Body of pancreas (tissue), 4 donors: ENCODE measurements around the gene CLDN12. TPM values are rescaled to one million over a fixed set of nuclear protein-coding genes. Genes with fewer than 3 reads are reported as not detected.

Experiments used
- ATAC-seq: fragments of 150-250 bp; one replicate; pipeline ENCODE4 v1.9.1; 2016
- DNase-seq, 4 donors: peaks; one replicate each; pipeline ENCODE4 v3.0.0-alpha.2; 2019
- H3K27ac ChIP-seq, 4 donors: fragments of 200-600 bp; sonication (generic); 1 replicate in 3 of 4; 2 replicates in 1 of 4; pipeline versions ENCODE4 v1.5.1 to v1.6.1; 2016 to 2019; ENCODE audit warnings: mild to moderate bottlenecking in 1 of 4, mixed read lengths in 1 of 4, moderate library complexity in 1 of 4
- H3K27me3 ChIP-seq, 2 donors: fragments of 200-600 bp; sonication (generic); one replicate each; pipeline ENCODE4 v1.6.0; 2016; ENCODE audit warnings: mild to moderate bottlenecking in 1 of 2
- H3K36me3 ChIP-seq, 2 donors: fragments of 200-600 bp; sonication (generic); replicated peaks in 1 of 2; 2 replicates each; pipeline ENCODE4 v1.5.1; 2016; ENCODE audit warnings: low read depth in 2 of 2; ENCODE audit not compliant: insufficient read depth in 1 of 2
- H3K4me1 ChIP-seq: fragments of 200-600 bp; sonication (generic); one replicate; pipeline ENCODE4 v1.6.0; 2016
- H3K4me3 ChIP-seq, 2 donors: fragments of 200-600 bp; sonication (generic); 1 replicate in 1 of 2; 2 replicates in 1 of 2; pipeline ENCODE4 v1.5.1; 2016 to 2019
- H3K9me3 ChIP-seq, 3 donors: fragments of 200-600 bp; sonication (generic); 1 replicate in 2 of 3; 2 replicates in 1 of 3; pipeline ENCODE4 v1.5.1; 2016
- POLR2A ChIP-seq, 3 donors: fragments of 450-650 bp; IDR thresholded peaks; one replicate each; pipeline ENCODE4 v1.6.1; 2016; ENCODE audit warnings: antibody characterized with exemption in 3 of 3, mild to moderate bottlenecking in 2 of 3
- WGBS, 2 donors: methylation state at CpG; one replicate each; pipeline ENCODE4 v1.1.5; 2017; 5-methylcytosine and 5-hydroxymethylcytosine counted together
- intact Hi-C: fragments of 100-400 bp; cut with DNase I; formaldehyde crosslinking; loops from one replicate; pipeline ENCODE4 v1.15.1; 2023
- total RNA-seq, 2 donors: library from RNA; depleted of rRNA; stranded (reverse); fragments of >200 nt; gene quantifications; one replicate each; pipeline ENCODE4 v1.1.0, GENCODE V29; 2016
- TF ChIP-seq, protein P1 (sequence below), 7 experiments: fragments of 450-650 bp in 4 of 7; fragments of 200-600 bp in 3 of 7; sonication (generic) in 3 of 7; IDR thresholded peaks; one replicate each; pipeline ENCODE4 v1.5.1; 2016 to 2019; ENCODE audit warnings: antibody characterized with exemption in 7 of 7

The CLDN12 gene
- total RNA-seq, 2 donors from 2014 or later = 18.1 to 25.2 TPM

DNA sequence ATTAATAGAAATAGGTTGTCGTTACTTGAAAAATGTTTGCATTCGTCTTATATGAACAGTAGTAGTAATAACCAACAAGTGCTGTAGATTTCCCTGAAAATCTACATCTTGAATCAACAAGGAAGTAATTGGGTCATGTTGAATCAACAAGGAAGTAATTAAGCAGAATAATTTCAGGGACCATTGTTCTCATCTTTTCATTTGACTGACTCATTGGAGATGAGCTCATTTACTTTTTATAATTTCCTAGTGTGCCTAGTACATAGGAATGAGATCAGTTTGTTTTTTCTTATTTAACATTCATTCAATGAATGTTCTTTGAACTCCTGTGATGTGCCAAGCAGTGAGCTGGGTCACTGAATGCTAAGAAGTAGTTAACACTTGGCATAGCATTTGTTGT is 8.2 kb downstream of the CLDN12 start:
- DNase-seq (no peak), ATAC-seq (peak; percentile 79)
- Histone ChIP-seq H3K27ac (peak overlapping the region in 2 of 4 donors; percentile 31 to 54), H3K4me1 (peaks cover 41% of the 10 kb centered on the region), H3K4me3 (no peak overlapping the region), H3K27me3 (no peaks in the 10 kb centered on the region), H3K36me3 (no peaks in the 10 kb centered on the region), H3K9me3 (no peaks in the 10 kb centered on the region)
- 71 to 78% methylated on average over 2 of the region's 2 CpGs for WGBS, 2 donors
- TF ChIP-seq POLR2A (IDR thresholded peaks at IDR 0.05) = no peak
- TF ChIP-seq, protein P1, sequence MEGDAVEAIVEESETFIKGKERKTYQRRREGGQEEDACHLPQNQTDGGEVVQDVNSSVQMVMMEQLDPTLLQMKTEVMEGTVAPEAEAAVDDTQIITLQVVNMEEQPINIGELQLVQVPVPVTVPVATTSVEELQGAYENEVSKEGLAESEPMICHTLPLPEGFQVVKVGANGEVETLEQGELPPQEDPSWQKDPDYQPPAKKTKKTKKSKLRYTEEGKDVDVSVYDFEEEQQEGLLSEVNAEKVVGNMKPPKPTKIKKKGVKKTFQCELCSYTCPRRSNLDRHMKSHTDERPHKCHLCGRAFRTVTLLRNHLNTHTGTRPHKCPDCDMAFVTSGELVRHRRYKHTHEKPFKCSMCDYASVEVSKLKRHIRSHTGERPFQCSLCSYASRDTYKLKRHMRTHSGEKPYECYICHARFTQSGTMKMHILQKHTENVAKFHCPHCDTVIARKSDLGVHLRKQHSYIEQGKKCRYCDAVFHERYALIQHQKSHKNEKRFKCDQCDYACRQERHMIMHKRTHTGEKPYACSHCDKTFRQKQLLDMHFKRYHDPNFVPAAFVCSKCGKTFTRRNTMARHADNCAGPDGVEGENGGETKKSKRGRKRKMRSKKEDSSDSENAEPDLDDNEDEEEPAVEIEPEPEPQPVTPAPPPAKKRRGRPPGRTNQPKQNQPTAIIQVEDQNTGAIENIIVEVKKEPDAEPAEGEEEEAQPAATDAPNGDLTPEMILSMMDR (IDR thresholded peaks at IDR 0.05) = no peak
- intact Hi-C loops = no loop called here

GRCh38 chr7:90412458-90413184 is 9.4 kb downstream of the CLDN12 start:
- 83 to 90% methylated on average over 11 of the region's 11 CpGs for WGBS, 2 donors
- H3K4me1 ChIP-seq = peaks cover 41% of the 10 kb centered on the region
- TF ChIP-seq, protein P1 (IDR thresholded peaks at IDR 0.05) = peak in 4 of 7 experiments; percentile 20 to 41 (median 35)
- TF ChIP-seq POLR2A (IDR thresholded peaks at IDR 0.05) = no peak
- no peaks in the 10 kb centered on the region for H3K36me3 ChIP-seq
- DNase-seq (peak; percentile 23 to 58 (median 50)), ATAC-seq (no peak)
- intact Hi-C loops = no loop called here
- H3K4me3 ChIP-seq = no peak overlapping the region
- no peak overlapping the region for H3K27ac ChIP-seq
- H3K9me3 ChIP-seq = no peaks in the 10 kb centered on the region
- no peaks in the 10 kb centered on the region for H3K27me3 ChIP-seq

- intact Hi-C loops = no loop called here
- no peak for ATAC-seq
- H3K27ac ChIP-seq = no peak overlapping the region
- no peaks in the 10 kb centered on the region for H3K36me3 ChIP-seq
- WGBS, 2 donors = 91 to 98% methylated on average over 2 of the region's 2 CpGs
- no peaks in the 10 kb centered on the region for H3K27me3 ChIP-seq
- H3K4me3 ChIP-seq = no peak overlapping the region
- no peak for DNase-seq
- TF ChIP-seq, protein P1 (IDR thresholded peaks at IDR 0.05) = no peak
- TF ChIP-seq POLR2A (IDR thresholded peaks at IDR 0.05) = no peak
- H3K4me1 ChIP-seq = peaks cover 41% of the 10 kb centered on the region
- no peaks in the 10 kb centered on the region for H3K9me3 ChIP-seq
Measured at GRCh38 chr7:90413185-90413528, 9.9 kb downstream of the CLDN12 start.

- WGBS, 2 donors = 66 to 74% methylated on average over 6 of the region's 6 CpGs
- no peak for DNase-seq
- intact Hi-C loops = loop anchor here (10.0 kb wide), 1 partner anchor 257 kb away; no protein-coding TSS in a partner anchor
Measured at GRCh38 chr7:90421651-90422050, 18.4 kb downstream of the CLDN12 start.

More at GRCh38 chr7:90421651-90422050, 18.4 kb downstream of the CLDN12 start:
- no peaks in the 10 kb centered on the region for H3K27me3 ChIP-seq
- TF ChIP-seq, protein P1 (IDR thresholded peaks at IDR 0.05) = no peak
- TF ChIP-seq POLR2A (IDR thresholded peaks at IDR 0.05) = no peak
- ATAC-seq = no peak
- no peak overlapping the region for H3K4me3 ChIP-seq
- no peaks in the 10 kb centered on the region for H3K36me3 ChIP-seq
- no peaks in the 10 kb centered on the region for H3K4me1 ChIP-seq
- H3K27ac ChIP-seq = no peak overlapping the region
- no peaks in the 10 kb centered on the region for H3K9me3 ChIP-seq
